Suprapubic skin (tissue), 4 donors: ENCODE results near the gene DEK.

ENCODE experiments used
- EP300 ChIP-seq: sonication (generic); formaldehyde crosslinking; IDR thresholded peaks from one replicate; pipeline ENCODE4 v1.6.1; 2017; ENCODE audit warnings: antibody characterized with exemption
- POLR2A ChIP-seq, 2 donors: fragments of 450-650 bp; IDR thresholded peaks; one replicate each; pipeline ENCODE4 v1.6.1; 2017; ENCODE audit warnings: antibody characterized with exemption in 2 of 2, mild to moderate bottlenecking in 2 of 2, moderate library complexity in 2 of 2
- POLR2AphosphoS5 ChIP-seq, 3 donors: sonication (generic); formaldehyde crosslinking; IDR thresholded peaks; one replicate each; pipeline ENCODE4 v1.6.1; 2017; ENCODE audit warnings: antibody characterized with exemption in 3 of 3
- TF ChIP-seq, protein P1 (sequence below), 2 donors: fragments of 200-600 bp in 1 of 2; fragments of 450-650 bp in 1 of 2; sonication (generic) in 1 of 2; IDR thresholded peaks; one replicate each; pipeline ENCODE4 v1.5.1; 2016 to 2019; ENCODE audit warnings: antibody characterized with exemption in 2 of 2, mild to moderate bottlenecking in 1 of 2, moderate library complexity in 1 of 2

GRCh38 chr6:18309046-18309445, 44.7 kb upstream of the DEK start:
- TF ChIP-seq, protein P1, sequence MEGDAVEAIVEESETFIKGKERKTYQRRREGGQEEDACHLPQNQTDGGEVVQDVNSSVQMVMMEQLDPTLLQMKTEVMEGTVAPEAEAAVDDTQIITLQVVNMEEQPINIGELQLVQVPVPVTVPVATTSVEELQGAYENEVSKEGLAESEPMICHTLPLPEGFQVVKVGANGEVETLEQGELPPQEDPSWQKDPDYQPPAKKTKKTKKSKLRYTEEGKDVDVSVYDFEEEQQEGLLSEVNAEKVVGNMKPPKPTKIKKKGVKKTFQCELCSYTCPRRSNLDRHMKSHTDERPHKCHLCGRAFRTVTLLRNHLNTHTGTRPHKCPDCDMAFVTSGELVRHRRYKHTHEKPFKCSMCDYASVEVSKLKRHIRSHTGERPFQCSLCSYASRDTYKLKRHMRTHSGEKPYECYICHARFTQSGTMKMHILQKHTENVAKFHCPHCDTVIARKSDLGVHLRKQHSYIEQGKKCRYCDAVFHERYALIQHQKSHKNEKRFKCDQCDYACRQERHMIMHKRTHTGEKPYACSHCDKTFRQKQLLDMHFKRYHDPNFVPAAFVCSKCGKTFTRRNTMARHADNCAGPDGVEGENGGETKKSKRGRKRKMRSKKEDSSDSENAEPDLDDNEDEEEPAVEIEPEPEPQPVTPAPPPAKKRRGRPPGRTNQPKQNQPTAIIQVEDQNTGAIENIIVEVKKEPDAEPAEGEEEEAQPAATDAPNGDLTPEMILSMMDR (IDR thresholded peaks at IDR 0.05), result no peak
- TF ChIP-seq POLR2A (IDR thresholded peaks at IDR 0.05), result no peak
- TF ChIP-seq POLR2AphosphoS5 (IDR thresholded peaks at IDR 0.05), result no peak
- TF ChIP-seq EP300, result no peak
